NB4 (cell line): ENCODE results near the gene RAB3C.

ENCODE experiments used
- POLR2A ChIP-seq: IDR thresholded peaks from 2 replicates; pipeline ENCODE4 v1.6.1; 2011; ENCODE audit warnings: mild to moderate bottlenecking; ENCODE audit not compliant: insufficient read length; ENCODE audit errors: extremely low read depth
- TF ChIP-seq, protein P1 (sequence below): IDR thresholded peaks from one replicate; pipeline ENCODE4 v1.5.1; 2012; ENCODE audit warnings: low read depth, low read length
- TF ChIP-seq, protein P2 (sequence below): IDR thresholded peaks from 2 replicates; pipeline ENCODE4 v1.6.1; 2011; ENCODE audit warnings: low read depth, low read length

DNA sequence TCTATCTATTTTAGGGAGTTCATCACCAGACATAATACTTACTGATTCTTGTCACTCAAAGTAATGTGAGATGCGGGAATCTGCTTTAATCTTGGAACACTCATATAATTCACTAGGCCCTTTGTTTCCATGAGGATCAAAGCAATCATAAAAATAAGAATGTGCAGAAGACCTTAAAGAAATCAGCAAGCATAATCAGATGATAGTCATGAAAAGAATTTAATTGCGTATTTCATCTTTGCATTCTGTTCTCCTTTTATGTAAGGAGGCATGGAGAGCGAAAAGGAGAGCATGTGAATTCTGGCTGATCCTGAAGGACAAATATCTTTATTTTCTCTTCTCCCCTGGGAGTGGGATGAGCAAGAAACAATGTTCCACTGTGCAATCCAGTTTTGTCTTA lies 128.0 kb downstream of the RAB3C start:
- no peak for TF ChIP-seq POLR2A
- TF ChIP-seq, protein P1, sequence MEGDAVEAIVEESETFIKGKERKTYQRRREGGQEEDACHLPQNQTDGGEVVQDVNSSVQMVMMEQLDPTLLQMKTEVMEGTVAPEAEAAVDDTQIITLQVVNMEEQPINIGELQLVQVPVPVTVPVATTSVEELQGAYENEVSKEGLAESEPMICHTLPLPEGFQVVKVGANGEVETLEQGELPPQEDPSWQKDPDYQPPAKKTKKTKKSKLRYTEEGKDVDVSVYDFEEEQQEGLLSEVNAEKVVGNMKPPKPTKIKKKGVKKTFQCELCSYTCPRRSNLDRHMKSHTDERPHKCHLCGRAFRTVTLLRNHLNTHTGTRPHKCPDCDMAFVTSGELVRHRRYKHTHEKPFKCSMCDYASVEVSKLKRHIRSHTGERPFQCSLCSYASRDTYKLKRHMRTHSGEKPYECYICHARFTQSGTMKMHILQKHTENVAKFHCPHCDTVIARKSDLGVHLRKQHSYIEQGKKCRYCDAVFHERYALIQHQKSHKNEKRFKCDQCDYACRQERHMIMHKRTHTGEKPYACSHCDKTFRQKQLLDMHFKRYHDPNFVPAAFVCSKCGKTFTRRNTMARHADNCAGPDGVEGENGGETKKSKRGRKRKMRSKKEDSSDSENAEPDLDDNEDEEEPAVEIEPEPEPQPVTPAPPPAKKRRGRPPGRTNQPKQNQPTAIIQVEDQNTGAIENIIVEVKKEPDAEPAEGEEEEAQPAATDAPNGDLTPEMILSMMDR: no peak
- TF ChIP-seq, protein P2, sequence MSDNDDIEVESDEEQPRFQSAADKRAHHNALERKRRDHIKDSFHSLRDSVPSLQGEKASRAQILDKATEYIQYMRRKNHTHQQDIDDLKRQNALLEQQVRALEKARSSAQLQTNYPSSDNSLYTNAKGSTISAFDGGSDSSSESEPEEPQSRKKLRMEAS: no peak
